PC-9 (cell line): Measurements from ENCODE around the gene TECTB.

Source experiments
- EZH2 ChIP-seq: fragments of 200-600 bp; sonication (generic); IDR thresholded peaks from 2 replicates; pipeline ENCODE4 v1.8.0; 2017; ENCODE audit warnings: antibody characterized with exemption, low read depth
- TF ChIP-seq, protein P1 (sequence below): fragments of 200-600 bp; sonication (generic); conservative IDR thresholded peaks from 2 replicates; pipeline ENCODE4 v1.6.1; 2017; ENCODE audit warnings: mixed run types, antibody characterized with exemption, mild to moderate bottlenecking, moderate library complexity

DNA sequence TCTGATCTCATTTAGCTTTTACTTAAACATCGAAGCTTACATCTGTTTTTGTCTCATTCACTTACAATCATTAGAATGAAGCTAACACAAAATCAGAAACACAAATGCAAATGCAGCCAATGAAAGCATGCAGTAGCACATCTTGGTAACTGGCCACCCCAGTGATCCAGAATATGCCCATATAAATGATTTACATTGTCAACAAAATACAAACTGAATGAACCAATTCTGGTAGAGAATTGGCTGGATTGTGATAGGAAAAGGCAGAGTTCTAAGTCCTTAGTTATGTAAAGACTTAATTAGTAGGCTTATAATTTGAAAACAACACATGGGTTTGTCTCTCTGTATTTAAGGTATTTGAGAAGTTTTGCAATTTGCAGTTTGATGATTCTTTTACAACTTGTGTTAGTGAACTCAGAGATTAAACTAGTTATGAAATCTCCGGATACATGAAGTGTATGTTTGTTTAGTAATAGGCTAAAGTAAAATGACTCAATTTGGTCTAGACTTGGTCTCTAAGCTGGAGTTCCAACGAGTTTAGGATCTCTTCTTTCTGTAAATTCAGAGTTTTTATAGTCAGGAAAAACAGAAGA is 21.2 kb downstream of the TECTB start:
- TF ChIP-seq, protein P1, sequence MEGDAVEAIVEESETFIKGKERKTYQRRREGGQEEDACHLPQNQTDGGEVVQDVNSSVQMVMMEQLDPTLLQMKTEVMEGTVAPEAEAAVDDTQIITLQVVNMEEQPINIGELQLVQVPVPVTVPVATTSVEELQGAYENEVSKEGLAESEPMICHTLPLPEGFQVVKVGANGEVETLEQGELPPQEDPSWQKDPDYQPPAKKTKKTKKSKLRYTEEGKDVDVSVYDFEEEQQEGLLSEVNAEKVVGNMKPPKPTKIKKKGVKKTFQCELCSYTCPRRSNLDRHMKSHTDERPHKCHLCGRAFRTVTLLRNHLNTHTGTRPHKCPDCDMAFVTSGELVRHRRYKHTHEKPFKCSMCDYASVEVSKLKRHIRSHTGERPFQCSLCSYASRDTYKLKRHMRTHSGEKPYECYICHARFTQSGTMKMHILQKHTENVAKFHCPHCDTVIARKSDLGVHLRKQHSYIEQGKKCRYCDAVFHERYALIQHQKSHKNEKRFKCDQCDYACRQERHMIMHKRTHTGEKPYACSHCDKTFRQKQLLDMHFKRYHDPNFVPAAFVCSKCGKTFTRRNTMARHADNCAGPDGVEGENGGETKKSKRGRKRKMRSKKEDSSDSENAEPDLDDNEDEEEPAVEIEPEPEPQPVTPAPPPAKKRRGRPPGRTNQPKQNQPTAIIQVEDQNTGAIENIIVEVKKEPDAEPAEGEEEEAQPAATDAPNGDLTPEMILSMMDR = no peak
- no peak for TF ChIP-seq EZH2
